NT2/D1 (cell line): ENCODE measurements around the gene CAMK1G.

ENCODE experiments used
- SUZ12 ChIP-seq: IDR thresholded peaks from 2 replicates; pipeline ENCODE4 v1.6.1; 2011; ENCODE audit not compliant: insufficient read length, insufficient read depth; ENCODE audit errors: extremely low read depth
- YY1 ChIP-seq: IDR thresholded peaks from 2 replicates; pipeline ENCODE4 v1.6.1; 2011; ENCODE audit not compliant: insufficient read length, insufficient read depth

DNA sequence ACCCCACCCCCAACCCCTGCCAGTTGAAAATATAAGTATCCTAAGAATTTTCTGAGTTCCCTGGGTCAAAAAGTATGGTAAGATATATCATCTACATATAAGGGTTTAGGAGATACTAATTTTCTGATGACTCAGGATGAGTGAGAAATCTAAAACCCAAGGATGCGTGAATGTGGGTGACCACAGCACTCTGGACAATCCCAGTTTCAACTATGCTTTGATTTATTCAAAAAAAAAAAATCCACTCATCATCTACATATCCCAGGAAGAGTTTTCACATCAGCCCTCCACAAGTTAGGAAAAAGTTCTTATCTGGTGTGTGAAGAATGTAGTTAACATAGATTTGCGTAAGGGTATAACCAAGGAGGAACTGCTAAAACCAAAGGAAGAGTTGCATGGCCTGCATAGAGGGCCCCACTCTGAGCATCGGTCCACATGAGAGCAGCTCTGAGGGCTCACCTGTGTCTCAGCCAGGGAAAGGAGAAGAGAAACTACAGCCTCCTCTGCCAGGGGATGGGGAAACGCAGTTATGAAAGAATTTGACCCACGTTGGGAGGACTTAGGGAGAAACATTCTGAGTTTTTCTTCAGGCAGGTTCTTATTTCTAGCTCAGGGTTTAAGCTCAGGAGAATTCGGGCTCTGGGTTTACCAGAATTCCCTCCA, 50.0 kb downstream of the CAMK1G start:
- TF ChIP-seq YY1 = no peak
- TF ChIP-seq SUZ12 = no peak
